ENCODE results near the gene CFDP1.

CFDP1 gene

DNA sequence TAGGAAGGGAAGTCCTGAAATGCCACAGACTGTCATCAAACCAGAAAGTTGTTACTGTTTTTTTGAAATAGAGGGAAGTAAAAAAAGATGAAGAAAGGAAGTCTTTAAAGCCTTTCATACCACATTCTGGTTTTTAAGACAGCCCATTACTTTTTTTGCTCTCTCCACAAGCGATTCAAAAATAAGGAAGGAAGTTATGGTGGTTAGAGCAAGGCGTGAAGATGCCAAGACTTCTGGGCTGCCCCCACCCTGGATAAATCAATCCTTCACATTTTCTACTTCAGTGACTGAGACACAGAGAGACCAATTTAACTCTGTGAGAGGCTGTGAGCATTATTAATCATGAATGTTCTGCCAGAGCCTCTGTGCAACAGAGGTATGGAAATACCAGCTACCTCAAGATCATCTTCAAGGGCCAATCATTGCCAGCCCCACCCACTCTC, 99.6 kb downstream of the CFDP1 start:
- Histone ChIP-seq H3K4me1 (ENCODE audit: control insufficient read depth, insufficient read depth, low read length) (no peaks in the 10 kb centered on the region), H3K9me3 (ENCODE audit: control insufficient read depth, insufficient read depth, low read depth, low read length) (no peaks in the 10 kb centered on the region), H3K27ac (ENCODE audit: extremely low read depth, low read depth, low read length) (no peak overlapping the region), H3K4me3 (ENCODE audit: low read depth, low read length) (no peak overlapping the region), H3K36me3 (ENCODE audit: control insufficient read depth in 2 of 2, insufficient read depth in 1 of 2, low read length in 2 of 2) (no peaks in the 10 kb centered on the region; a peak in 1 of 3 replicates)
- TF ChIP-seq, protein P1, sequence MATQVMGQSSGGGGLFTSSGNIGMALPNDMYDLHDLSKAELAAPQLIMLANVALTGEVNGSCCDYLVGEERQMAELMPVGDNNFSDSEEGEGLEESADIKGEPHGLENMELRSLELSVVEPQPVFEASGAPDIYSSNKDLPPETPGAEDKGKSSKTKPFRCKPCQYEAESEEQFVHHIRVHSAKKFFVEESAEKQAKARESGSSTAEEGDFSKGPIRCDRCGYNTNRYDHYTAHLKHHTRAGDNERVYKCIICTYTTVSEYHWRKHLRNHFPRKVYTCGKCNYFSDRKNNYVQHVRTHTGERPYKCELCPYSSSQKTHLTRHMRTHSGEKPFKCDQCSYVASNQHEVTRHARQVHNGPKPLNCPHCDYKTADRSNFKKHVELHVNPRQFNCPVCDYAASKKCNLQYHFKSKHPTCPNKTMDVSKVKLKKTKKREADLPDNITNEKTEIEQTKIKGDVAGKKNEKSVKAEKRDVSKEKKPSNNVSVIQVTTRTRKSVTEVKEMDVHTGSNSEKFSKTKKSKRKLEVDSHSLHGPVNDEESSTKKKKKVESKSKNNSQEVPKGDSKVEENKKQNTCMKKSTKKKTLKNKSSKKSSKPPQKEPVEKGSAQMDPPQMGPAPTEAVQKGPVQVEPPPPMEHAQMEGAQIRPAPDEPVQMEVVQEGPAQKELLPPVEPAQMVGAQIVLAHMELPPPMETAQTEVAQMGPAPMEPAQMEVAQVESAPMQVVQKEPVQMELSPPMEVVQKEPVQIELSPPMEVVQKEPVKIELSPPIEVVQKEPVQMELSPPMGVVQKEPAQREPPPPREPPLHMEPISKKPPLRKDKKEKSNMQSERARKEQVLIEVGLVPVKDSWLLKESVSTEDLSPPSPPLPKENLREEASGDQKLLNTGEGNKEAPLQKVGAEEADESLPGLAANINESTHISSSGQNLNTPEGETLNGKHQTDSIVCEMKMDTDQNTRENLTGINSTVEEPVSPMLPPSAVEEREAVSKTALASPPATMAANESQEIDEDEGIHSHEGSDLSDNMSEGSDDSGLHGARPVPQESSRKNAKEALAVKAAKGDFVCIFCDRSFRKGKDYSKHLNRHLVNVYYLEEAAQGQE (tag by site-specific recombination; IDR thresholded peaks at IDR 0.05) = no peak
- CTCF ChIA-PET = no interaction called here
- POLR2A ChIA-PET = no interaction called here

DNA sequence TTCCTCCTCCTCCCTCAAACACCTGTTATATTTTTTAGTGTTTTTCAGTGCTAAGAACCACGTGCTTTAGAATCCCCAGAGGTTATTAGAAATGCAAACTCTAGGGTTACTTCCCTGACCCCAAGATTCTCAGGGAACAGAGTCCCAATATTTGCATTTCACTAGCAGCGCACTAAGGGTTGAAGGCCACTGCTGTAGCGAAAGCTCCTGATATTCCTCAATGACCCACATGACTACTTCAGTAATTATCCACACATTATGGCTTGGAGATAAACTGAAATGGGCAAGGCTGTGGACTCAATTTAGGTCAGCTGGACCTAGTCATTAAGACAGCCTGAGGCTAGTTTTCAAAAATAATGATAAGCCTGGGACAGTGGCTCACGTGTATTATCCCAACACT, 103.4 kb downstream of the CFDP1 start:
- POLR2A ChIA-PET = interaction anchor here (0.8 kb wide), 1 partner anchor 75 kb away, joined by 3 read pairs; no protein-coding TSS in a partner anchor
- Histone ChIP-seq H3K4me1 (ENCODE audit: control insufficient read depth, insufficient read depth, low read length) (no peaks in the 10 kb centered on the region), H3K36me3 (ENCODE audit: control insufficient read depth in 2 of 2, insufficient read depth in 1 of 2, low read length in 2 of 2) (no peaks in the 10 kb centered on the region; a peak in 1 of 3 replicates), H3K4me3 (ENCODE audit: low read depth, low read length) (no peak overlapping the region), H3K9me3 (ENCODE audit: control insufficient read depth, insufficient read depth, low read depth, low read length) (no peaks in the 10 kb centered on the region), H3K27ac (ENCODE audit: extremely low read depth, low read depth, low read length) (no peak overlapping the region)
- CTCF ChIA-PET = interaction anchor here (0.6 kb wide), 1 partner anchor 61 kb away, joined by 4 read pairs; no protein-coding TSS in a partner anchor
- no peak for TF ChIP-seq KLF10 (tag by site-specific recombination; IDR thresholded peaks at IDR 0.05)
- TF ChIP-seq, protein P2, sequence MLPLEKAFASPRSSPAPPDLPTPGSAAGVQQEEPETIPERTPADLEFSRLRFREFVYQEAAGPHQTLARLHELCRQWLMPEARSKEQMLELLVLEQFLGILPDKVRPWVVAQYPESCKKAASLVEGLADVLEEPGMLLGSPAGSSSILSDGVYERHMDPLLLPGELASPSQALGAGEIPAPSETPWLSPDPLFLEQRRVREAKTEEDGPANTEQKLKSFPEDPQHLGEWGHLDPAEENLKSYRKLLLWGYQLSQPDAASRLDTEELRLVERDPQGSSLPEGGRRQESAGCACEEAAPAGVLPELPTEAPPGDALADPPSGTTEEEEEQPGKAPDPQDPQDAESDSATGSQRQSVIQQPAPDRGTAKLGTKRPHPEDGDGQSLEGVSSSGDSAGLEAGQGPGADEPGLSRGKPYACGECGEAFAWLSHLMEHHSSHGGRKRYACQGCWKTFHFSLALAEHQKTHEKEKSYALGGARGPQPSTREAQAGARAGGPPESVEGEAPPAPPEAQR (tag by site-specific recombination; IDR thresholded peaks at IDR 0.05) = no peak
- TF ChIP-seq, protein P3, sequence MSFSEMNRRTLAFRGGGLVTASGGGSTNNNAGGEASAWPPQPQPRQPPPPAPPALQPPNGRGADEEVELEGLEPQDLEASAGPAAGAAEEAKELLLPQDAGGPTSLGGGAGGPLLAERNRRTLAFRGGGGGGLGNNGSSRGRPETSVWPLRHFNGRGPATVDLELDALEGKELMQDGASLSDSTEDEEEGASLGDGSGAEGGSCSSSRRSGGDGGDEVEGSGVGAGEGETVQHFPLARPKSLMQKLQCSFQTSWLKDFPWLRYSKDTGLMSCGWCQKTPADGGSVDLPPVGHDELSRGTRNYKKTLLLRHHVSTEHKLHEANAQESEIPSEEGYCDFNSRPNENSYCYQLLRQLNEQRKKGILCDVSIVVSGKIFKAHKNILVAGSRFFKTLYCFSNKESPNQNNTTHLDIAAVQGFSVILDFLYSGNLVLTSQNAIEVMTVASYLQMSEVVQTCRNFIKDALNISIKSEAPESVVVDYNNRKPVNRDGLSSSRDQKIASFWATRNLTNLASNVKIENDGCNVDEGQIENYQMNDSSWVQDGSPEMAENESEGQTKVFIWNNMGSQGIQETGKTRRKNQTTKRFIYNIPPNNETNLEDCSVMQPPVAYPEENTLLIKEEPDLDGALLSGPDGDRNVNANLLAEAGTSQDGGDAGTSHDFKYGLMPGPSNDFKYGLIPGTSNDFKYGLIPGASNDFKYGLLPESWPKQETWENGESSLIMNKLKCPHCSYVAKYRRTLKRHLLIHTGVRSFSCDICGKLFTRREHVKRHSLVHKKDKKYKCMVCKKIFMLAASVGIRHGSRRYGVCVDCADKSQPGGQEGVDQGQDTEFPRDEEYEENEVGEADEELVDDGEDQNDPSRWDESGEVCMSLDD (tag by site-specific recombination; IDR thresholded peaks at IDR 0.05) = no peak
- no peak for TF ChIP-seq ZNF169 (tag by site-specific recombination; IDR thresholded peaks at IDR 0.05)
- TF ChIP-seq, protein P4, sequence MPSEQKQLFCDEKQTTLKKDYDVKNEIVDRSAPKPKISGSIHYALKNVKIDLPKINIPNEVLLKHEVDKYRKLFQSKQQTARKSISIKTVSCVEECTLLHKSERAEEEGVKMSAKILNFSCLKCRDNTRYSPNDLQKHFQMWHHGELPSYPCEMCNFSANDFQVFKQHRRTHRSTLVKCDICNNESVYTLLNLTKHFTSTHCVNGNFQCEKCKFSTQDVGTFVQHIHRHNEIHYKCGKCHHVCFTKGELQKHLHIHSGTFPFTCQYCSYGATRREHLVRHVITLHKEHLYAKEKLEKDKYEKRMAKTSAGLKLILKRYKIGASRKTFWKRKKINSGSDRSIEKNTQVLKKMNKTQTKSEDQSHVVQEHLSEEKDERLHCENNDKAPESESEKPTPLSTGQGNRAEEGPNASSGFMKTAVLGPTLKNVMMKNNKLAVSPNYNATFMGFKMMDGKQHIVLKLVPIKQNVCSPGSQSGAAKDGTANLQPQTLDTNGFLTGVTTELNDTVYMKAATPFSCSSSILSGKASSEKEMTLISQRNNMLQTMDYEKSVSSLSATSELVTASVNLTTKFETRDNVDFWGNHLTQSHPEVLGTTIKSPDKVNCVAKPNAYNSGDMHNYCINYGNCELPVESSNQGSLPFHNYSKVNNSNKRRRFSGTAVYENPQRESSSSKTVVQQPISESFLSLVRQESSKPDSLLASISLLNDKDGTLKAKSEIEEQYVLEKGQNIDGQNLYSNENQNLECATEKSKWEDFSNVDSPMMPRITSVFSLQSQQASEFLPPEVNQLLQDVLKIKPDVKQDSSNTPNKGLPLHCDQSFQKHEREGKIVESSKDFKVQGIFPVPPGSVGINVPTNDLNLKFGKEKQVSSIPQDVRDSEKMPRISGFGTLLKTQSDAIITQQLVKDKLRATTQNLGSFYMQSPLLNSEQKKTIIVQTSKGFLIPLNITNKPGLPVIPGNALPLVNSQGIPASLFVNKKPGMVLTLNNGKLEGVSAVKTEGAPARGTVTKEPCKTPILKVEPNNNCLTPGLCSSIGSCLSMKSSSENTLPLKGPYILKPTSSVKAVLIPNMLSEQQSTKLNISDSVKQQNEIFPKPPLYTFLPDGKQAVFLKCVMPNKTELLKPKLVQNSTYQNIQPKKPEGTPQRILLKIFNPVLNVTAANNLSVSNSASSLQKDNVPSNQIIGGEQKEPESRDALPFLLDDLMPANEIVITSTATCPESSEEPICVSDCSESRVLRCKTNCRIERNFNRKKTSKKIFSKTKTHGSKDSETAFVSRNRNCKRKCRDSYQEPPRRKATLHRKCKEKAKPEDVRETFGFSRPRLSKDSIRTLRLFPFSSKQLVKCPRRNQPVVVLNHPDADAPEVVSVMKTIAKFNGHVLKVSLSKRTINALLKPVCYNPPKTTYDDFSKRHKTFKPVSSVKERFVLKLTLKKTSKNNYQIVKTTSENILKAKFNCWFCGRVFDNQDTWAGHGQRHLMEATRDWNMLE (tag by site-specific recombination; conservative IDR thresholded peaks at IDR 0.05; ENCODE audit: low read depth) = no peak
- TF ChIP-seq ZNF311 (tag by site-specific recombination; IDR thresholded peaks at IDR 0.05; ENCODE audit: borderline replicate concordance) = no peak
- TF ChIP-seq ZNF24 (tag by site-specific recombination; IDR thresholded peaks at IDR 0.05) = no peak
- no peak for TF ChIP-seq ZNF140 (tag by site-specific recombination; IDR thresholded peaks at IDR 0.05)
- no peak for TF ChIP-seq ZNF132 (tag by site-specific recombination; IDR thresholded peaks at IDR 0.05; ENCODE audit: borderline replicate concordance)
- no peak for TF ChIP-seq ZNF354C (tag by site-specific recombination; IDR thresholded peaks at IDR 0.05; ENCODE audit: borderline replicate concordance, low read depth)
